ENCODE results near the gene BTBD17. TPM values are rescaled to one million over a fixed set of nuclear protein-coding genes. Genes with fewer than 3 reads are reported as not detected.

The BTBD17 gene
- total and polyA plus RNA-seq, 7 donors, result 0.03 TPM; not detected in 6

- no peak overlapping the region for H3K4me3 ChIP-seq
- peaks cover 0 to 15% (median 4%) of the 10 kb centered on the region in 4 donors for H3K4me1 ChIP-seq
- no peak for DNase-seq
- intact Hi-C loops (cut with DNase I), result no loop called here
- peaks cover 26 to 63% (median 49%) of the 10 kb centered on the region in 3 donors for H3K27me3 ChIP-seq
- TF ChIP-seq CTCF (IDR thresholded peaks at IDR 0.05), result no peak
- TF ChIP-seq EP300 (IDR thresholded peaks at IDR 0.05), result no peak
- no peak for TF ChIP-seq POLR2AphosphoS5 (IDR thresholded peaks at IDR 0.05)
- TF ChIP-seq POLR2A (IDR thresholded peaks at IDR 0.05), result no peak
- 26 to 32% methylated on average over 9 of the region's 9 CpGs for WGBS, 2 donors
- H3K27ac ChIP-seq, result no peak overlapping the region
- no peaks in the 10 kb centered on the region for H3K9me3 ChIP-seq
- H3K36me3 ChIP-seq, result no peaks in the 10 kb centered on the region
Observed at GRCh38 chr17:74362069-74362405, 369 bp upstream of the BTBD17 start.

GRCh38 chr17:74360899-74361229, 804 bp downstream of the BTBD17 start:
- peaks cover 38 to 75% (median 61%) of the 10 kb centered on the region in 3 donors for H3K27me3 ChIP-seq
- no peak for DNase-seq
- no peak for TF ChIP-seq POLR2A (IDR thresholded peaks at IDR 0.05)
- TF ChIP-seq POLR2AphosphoS5 (IDR thresholded peaks at IDR 0.05), result no peak
- TF ChIP-seq EP300 (IDR thresholded peaks at IDR 0.05), result no peak
- no peak for TF ChIP-seq CTCF (IDR thresholded peaks at IDR 0.05)
- no peaks in the 10 kb centered on the region for H3K9me3 ChIP-seq
- no peaks in the 10 kb centered on the region for H3K36me3 ChIP-seq
- 44 to 63% methylated on average over 7 of the region's 7 CpGs for WGBS, 2 donors
- H3K4me1 ChIP-seq, result peaks cover 0 to 21% (median 10%) of the 10 kb centered on the region in 4 donors
- no peak overlapping the region for H3K4me3 ChIP-seq
- H3K27ac ChIP-seq, result no peak overlapping the region
- intact Hi-C loops (cut with DNase I), result loop anchor here (2.0 kb wide), 1 partner anchor 150 kb away; no protein-coding TSS in a partner anchor

- Histone ChIP-seq H3K9me3 (no peaks in the 10 kb centered on the region), H3K27ac (no peak overlapping the region), H3K4me1 (peaks cover 0 to 21% (median 10%) of the 10 kb centered on the region in 4 donors), H3K27me3 (peaks cover 38 to 84% (median 70%) of the 10 kb centered on the region in 3 donors), H3K36me3 (no peaks in the 10 kb centered on the region), H3K4me3 (no peak overlapping the region)
- 87 to 95% methylated on average over 22 of the region's 22 CpGs for WGBS, 2 donors
- TF ChIP-seq EP300 (IDR thresholded peaks at IDR 0.05), result no peak
- no peak for TF ChIP-seq POLR2A (IDR thresholded peaks at IDR 0.05)
- TF ChIP-seq POLR2AphosphoS5 (IDR thresholded peaks at IDR 0.05), result no peak
- TF ChIP-seq CTCF (IDR thresholded peaks at IDR 0.05), result no peak
- DNase-seq, result no peak
- intact Hi-C loops (cut with DNase I), result loop anchor here (2.0 kb wide), 1 partner anchor 149 kb away; no protein-coding TSS in a partner anchor
Observed at GRCh38 chr17:74359916-74360315, 1.8 kb downstream of the BTBD17 start.

- H3K36me3 ChIP-seq, result no peaks in the 10 kb centered on the region
- peaks cover 0 to 21% (median 10%) of the 10 kb centered on the region in 4 donors for H3K4me1 ChIP-seq
- no peaks in the 10 kb centered on the region for H3K9me3 ChIP-seq
- no peak overlapping the region for H3K4me3 ChIP-seq
- H3K27ac ChIP-seq, result no peak overlapping the region
- intact Hi-C loops (cut with DNase I), result no loop called here
- no peak for DNase-seq
- TF ChIP-seq POLR2AphosphoS5 (IDR thresholded peaks at IDR 0.05) (no peak), CTCF (IDR thresholded peaks at IDR 0.05) (no peak), EP300 (IDR thresholded peaks at IDR 0.05) (no peak), POLR2A (IDR thresholded peaks at IDR 0.05) (no peak)
- 71 to 83% methylated on average over 9 of the region's 9 CpGs for WGBS, 2 donors
- H3K27me3 ChIP-seq, result peaks cover 38 to 97% (median 83%) of the 10 kb centered on the region in 3 donors
Observed at GRCh38 chr17:74358697-74359096, 3.0 kb downstream of the BTBD17 start.

- no peak for DNase-seq
- Histone ChIP-seq H3K27me3 (peaks cover 38 to 100% (median 95%) of the 10 kb centered on the region in 3 donors), H3K4me1 (peaks cover 0 to 21% (median 10%) of the 10 kb centered on the region in 4 donors), H3K36me3 (no peaks in the 10 kb centered on the region), H3K9me3 (no peaks in the 10 kb centered on the region), H3K4me3 (peak overlapping the region in 1 of 4 donors; percentile 30), H3K27ac (no peak overlapping the region)
- WGBS, 2 donors, result 17 to 27% methylated on average over 32 of the region's 32 CpGs
- intact Hi-C loops (cut with DNase I), result no loop called here
- TF ChIP-seq EP300 (IDR thresholded peaks at IDR 0.05), result no peak
- no peak for TF ChIP-seq POLR2A (IDR thresholded peaks at IDR 0.05)
- no peak for TF ChIP-seq CTCF (IDR thresholded peaks at IDR 0.05)
- TF ChIP-seq POLR2AphosphoS5 (IDR thresholded peaks at IDR 0.05), result no peak
Observed at GRCh38 chr17:74357466-74357809, 4.2 kb downstream of the BTBD17 start.
